Body of pancreas (tissue), 4 donors: ENCODE results near the gene NFYC. TPM values are rescaled to one million over a fixed set of nuclear protein-coding genes. Genes with fewer than 3 reads are reported as not detected.

Experiments
- ATAC-seq: fragments of 150-250 bp; one replicate; pipeline ENCODE4 v1.9.1; 2016
- DNase-seq, 4 donors: peaks; one replicate each; pipeline ENCODE4 v3.0.0-alpha.2; 2019
- H3K27ac ChIP-seq, 4 donors: fragments of 200-600 bp; sonication (generic); 1 replicate in 3 of 4; 2 replicates in 1 of 4; pipeline versions ENCODE4 v1.5.1 to v1.6.1; 2016 to 2019; ENCODE audit warnings: mild to moderate bottlenecking in 1 of 4, mixed read lengths in 1 of 4, moderate library complexity in 1 of 4
- H3K27me3 ChIP-seq, 2 donors: fragments of 200-600 bp; sonication (generic); one replicate each; pipeline ENCODE4 v1.6.0; 2016; ENCODE audit warnings: mild to moderate bottlenecking in 1 of 2
- H3K36me3 ChIP-seq, 2 donors: fragments of 200-600 bp; sonication (generic); replicated peaks in 1 of 2; 2 replicates each; pipeline ENCODE4 v1.5.1; 2016; ENCODE audit warnings: low read depth in 2 of 2; ENCODE audit not compliant: insufficient read depth in 1 of 2
- H3K4me1 ChIP-seq: fragments of 200-600 bp; sonication (generic); one replicate; pipeline ENCODE4 v1.6.0; 2016
- H3K4me3 ChIP-seq, 2 donors: fragments of 200-600 bp; sonication (generic); 1 replicate in 1 of 2; 2 replicates in 1 of 2; pipeline ENCODE4 v1.5.1; 2016 to 2019
- H3K9me3 ChIP-seq, 3 donors: fragments of 200-600 bp; sonication (generic); 1 replicate in 2 of 3; 2 replicates in 1 of 3; pipeline ENCODE4 v1.5.1; 2016
- CTCF ChIP-seq, 7 experiments: fragments of 450-650 bp in 4 of 7; fragments of 200-600 bp in 3 of 7; sonication (generic) in 3 of 7; IDR thresholded peaks; one replicate each; pipeline ENCODE4 v1.5.1; 2016 to 2019; ENCODE audit warnings: antibody characterized with exemption in 7 of 7
- POLR2A ChIP-seq, 3 donors: fragments of 450-650 bp; IDR thresholded peaks; one replicate each; pipeline ENCODE4 v1.6.1; 2016; ENCODE audit warnings: antibody characterized with exemption in 3 of 3, mild to moderate bottlenecking in 2 of 3
- WGBS, 2 donors: methylation state at CpG; one replicate each; pipeline ENCODE4 v1.1.5; 2017; 5-methylcytosine and 5-hydroxymethylcytosine counted together
- intact Hi-C: fragments of 100-400 bp; cut with DNase I; formaldehyde crosslinking; loops from one replicate; pipeline ENCODE4 v1.15.1; 2023
- total RNA-seq, 2 donors: library from RNA; depleted of rRNA; stranded (reverse); fragments of >200 nt; gene quantifications; one replicate each; pipeline ENCODE4 v1.1.0, GENCODE V29; 2016

The NFYC gene
- total RNA-seq, 2 donors from 2014 or later: 37.2 to 44.9 TPM

GRCh38 chr1:40652468-40652867 is 39.0 kb upstream of the NFYC start:
- intact Hi-C loops: no loop called here
- ATAC-seq: no peak
- Histone ChIP-seq H3K36me3 (no peaks in the 10 kb centered on the region), H3K27ac (no peak overlapping the region), H3K4me3 (no peak overlapping the region), H3K9me3 (no peaks in the 10 kb centered on the region), H3K4me1 (peaks cover 9% of the 10 kb centered on the region), H3K27me3 (no peaks in the 10 kb centered on the region)
- DNase-seq: no peak
- WGBS, 2 donors: 80 to 81% methylated on average over 5 of the region's 5 CpGs
- TF ChIP-seq POLR2A (IDR thresholded peaks at IDR 0.05) (no peak), CTCF (IDR thresholded peaks at IDR 0.05) (no peak)

GRCh38 chr1:40652979-40653378 is 38.5 kb upstream of the NFYC start:
- no peak overlapping the region for H3K4me3 ChIP-seq
- TF ChIP-seq POLR2A (IDR thresholded peaks at IDR 0.05): no peak
- no peak for TF ChIP-seq CTCF (IDR thresholded peaks at IDR 0.05)
- H3K27me3 ChIP-seq: no peaks in the 10 kb centered on the region
- peaks cover 9% of the 10 kb centered on the region for H3K4me1 ChIP-seq
- no peak for ATAC-seq
- no peaks in the 10 kb centered on the region for H3K9me3 ChIP-seq
- no peak overlapping the region for H3K27ac ChIP-seq
- intact Hi-C loops: no loop called here
- DNase-seq: no peak
- no peaks in the 10 kb centered on the region for H3K36me3 ChIP-seq
- WGBS, 2 donors: 92 to 94% methylated on average over 4 of the region's 4 CpGs

GRCh38 chr1:40653851-40654537 is 37.5 kb upstream of the NFYC start:
- Histone ChIP-seq H3K36me3 (no peaks in the 10 kb centered on the region), H3K4me1 (peaks cover 9% of the 10 kb centered on the region), H3K27ac (no peak overlapping the region), H3K9me3 (no peaks in the 10 kb centered on the region), H3K4me3 (no peak overlapping the region), H3K27me3 (no peaks in the 10 kb centered on the region)
- intact Hi-C loops: no loop called here
- ATAC-seq (no peak), DNase-seq (no peak)
- WGBS, 2 donors: 39 to 52% methylated on average over 18 to 28 of the region's 35 CpGs
- TF ChIP-seq POLR2A (IDR thresholded peaks at IDR 0.05): no peak
- TF ChIP-seq CTCF (IDR thresholded peaks at IDR 0.05): no peak

GRCh38 chr1:40657046-40657445 is 34.5 kb upstream of the NFYC start:
- Histone ChIP-seq H3K4me1 (no peaks in the 10 kb centered on the region), H3K4me3 (no peak overlapping the region), H3K9me3 (no peaks in the 10 kb centered on the region), H3K27me3 (no peaks in the 10 kb centered on the region), H3K36me3 (no peaks in the 10 kb centered on the region), H3K27ac (no peak overlapping the region)
- ATAC-seq (no peak), DNase-seq (no peak)
- 78 to 79% methylated on average over 7 of the region's 7 CpGs for WGBS, 2 donors
- TF ChIP-seq CTCF (IDR thresholded peaks at IDR 0.05) (no peak), POLR2A (IDR thresholded peaks at IDR 0.05) (no peak)
- intact Hi-C loops: no loop called here
